ENCODE measurements around the gene PEAK1. TPM values are rescaled to one million over a fixed set of nuclear protein-coding genes. Genes with fewer than 3 reads are reported as not detected.

The PEAK1 gene
- total and polyA plus RNA-seq, 9 of the 15 experiments (the other 6 are each of a cell fraction or from before 2014, with no cell fraction given) = 0.99 to 22.4 (median 10.8) TPM

DNA sequence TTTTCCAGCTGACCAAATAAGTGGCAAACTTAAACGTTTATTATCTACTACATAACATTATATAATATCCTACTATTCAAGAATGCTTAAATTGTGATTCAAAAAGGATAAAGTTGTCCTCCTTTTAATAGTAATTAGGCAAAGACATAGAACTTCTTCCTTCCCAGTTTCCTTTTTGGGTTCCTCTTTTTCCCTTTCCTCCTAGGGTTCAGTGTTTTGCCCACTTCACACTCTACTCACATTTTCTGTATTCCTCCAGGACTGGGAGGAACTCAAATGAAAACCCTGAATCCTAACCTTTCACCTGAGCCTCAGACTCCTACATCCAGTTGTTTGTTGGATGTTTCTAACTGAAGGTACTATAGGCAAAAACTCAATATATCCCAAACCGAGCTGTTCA, 132.5 kb downstream of the PEAK1 start (continued):
- no peak for TF ChIP-seq HNRNPH1 (optimal IDR thresholded peaks at IDR 0.05; ENCODE audit: low read depth, low read length)
- no peak for TF ChIP-seq ELF2 (CRISPR knock-in tag; IDR thresholded peaks at IDR 0.05)
- TF ChIP-seq, protein P1, sequence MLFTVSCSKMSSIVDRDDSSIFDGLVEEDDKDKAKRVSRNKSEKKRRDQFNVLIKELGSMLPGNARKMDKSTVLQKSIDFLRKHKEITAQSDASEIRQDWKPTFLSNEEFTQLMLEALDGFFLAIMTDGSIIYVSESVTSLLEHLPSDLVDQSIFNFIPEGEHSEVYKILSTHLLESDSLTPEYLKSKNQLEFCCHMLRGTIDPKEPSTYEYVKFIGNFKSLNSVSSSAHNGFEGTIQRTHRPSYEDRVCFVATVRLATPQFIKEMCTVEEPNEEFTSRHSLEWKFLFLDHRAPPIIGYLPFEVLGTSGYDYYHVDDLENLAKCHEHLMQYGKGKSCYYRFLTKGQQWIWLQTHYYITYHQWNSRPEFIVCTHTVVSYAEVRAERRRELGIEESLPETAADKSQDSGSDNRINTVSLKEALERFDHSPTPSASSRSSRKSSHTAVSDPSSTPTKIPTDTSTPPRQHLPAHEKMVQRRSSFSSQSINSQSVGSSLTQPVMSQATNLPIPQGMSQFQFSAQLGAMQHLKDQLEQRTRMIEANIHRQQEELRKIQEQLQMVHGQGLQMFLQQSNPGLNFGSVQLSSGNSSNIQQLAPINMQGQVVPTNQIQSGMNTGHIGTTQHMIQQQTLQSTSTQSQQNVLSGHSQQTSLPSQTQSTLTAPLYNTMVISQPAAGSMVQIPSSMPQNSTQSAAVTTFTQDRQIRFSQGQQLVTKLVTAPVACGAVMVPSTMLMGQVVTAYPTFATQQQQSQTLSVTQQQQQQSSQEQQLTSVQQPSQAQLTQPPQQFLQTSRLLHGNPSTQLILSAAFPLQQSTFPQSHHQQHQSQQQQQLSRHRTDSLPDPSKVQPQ (CRISPR knock-in tag; IDR thresholded peaks at IDR 0.05; ENCODE audit: borderline replicate concordance) = no peak
- TF ChIP-seq, protein P2, sequence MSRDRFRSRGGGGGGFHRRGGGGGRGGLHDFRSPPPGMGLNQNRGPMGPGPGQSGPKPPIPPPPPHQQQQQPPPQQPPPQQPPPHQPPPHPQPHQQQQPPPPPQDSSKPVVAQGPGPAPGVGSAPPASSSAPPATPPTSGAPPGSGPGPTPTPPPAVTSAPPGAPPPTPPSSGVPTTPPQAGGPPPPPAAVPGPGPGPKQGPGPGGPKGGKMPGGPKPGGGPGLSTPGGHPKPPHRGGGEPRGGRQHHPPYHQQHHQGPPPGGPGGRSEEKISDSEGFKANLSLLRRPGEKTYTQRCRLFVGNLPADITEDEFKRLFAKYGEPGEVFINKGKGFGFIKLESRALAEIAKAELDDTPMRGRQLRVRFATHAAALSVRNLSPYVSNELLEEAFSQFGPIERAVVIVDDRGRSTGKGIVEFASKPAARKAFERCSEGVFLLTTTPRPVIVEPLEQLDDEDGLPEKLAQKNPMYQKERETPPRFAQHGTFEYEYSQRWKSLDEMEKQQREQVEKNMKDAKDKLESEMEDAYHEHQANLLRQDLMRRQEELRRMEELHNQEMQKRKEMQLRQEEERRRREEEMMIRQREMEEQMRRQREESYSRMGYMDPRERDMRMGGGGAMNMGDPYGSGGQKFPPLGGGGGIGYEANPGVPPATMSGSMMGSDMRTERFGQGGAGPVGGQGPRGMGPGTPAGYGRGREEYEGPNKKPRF (IDR thresholded peaks at IDR 0.05; ENCODE audit: low read depth, low read length) = no peak
- no peak for TF ChIP-seq ZNF3 (CRISPR knock-in tag; IDR thresholded peaks at IDR 0.05)
- TF ChIP-seq MCM2 (IDR thresholded peaks at IDR 0.05; ENCODE audit: low read depth) = no peak
- TF ChIP-seq MAFG (tag; conservative IDR thresholded peaks at IDR 0.05) = no peak
- TF ChIP-seq CBX8 (IDR thresholded peaks at IDR 0.05; ENCODE audit: borderline replicate concordance, extremely low read depth, low read depth, low read length, poor library complexity, severe bottlenecking) = no peak
- no peak for TF ChIP-seq FOXP1 (CRISPR knock-in tag; IDR thresholded peaks at IDR 0.05)
- TF ChIP-seq ZNF134 (CRISPR knock-in tag; conservative IDR thresholded peaks at IDR 0.05) = no peak

Data from K562 (cell line).